GM23248 (cell line): ENCODE measurements around the gene B9D2.

ENCODE experiments used
- EZH2 ChIP-seq: fragments of 200-600 bp; sonication (generic); IDR thresholded peaks from 2 replicates; pipeline ENCODE4 v1.6.1; 2018; ENCODE audit warnings: antibody characterized with exemption, mild to moderate bottlenecking; ENCODE audit not compliant: insufficient read depth, poor library complexity, severe bottlenecking
- EZH2phosphoT487 ChIP-seq: fragments of 200-600 bp; sonication (generic); IDR thresholded peaks from 2 replicates; pipeline ENCODE4 v1.6.1; 2018; ENCODE audit warnings: antibody characterized with exemption, moderate library complexity, mild to moderate bottlenecking, low read depth; ENCODE audit not compliant: insufficient read depth

GRCh38 chr19:41391618-41392017, 27.7 kb upstream of the B9D2 start:
- TF ChIP-seq EZH2 (no peak), EZH2phosphoT487 (no peak)
